HG02970 (cell line): ENCODE measurements around the gene PRXL2A.

Experiments
- ATAC-seq: cut with Tn5 transposase; IDR thresholded peaks from one replicate; pipeline ENCODE4 v1.9.1; 2021; ENCODE audit warnings: mild to moderate bottlenecking, moderate library complexity, moderate number of reproducible peaks; ENCODE audit not compliant: unreplicated experiment, low FRiP score

Gene PRXL2A

GRCh38 chr10:80459047-80459865 lies 50.9 kb downstream of the PRXL2A start:
- peak; percentile 33 for ATAC-seq

GRCh38 chr10:80460399-80461207 lies 52.3 kb downstream of the PRXL2A start:
- no peak for ATAC-seq

- no peak for ATAC-seq
These were observed 53.1 kb downstream of the PRXL2A start for GRCh38 chr10:80461208-80462183.

GRCh38 chr10:80462299-80462980 lies 54.1 kb downstream of the PRXL2A start:
- ATAC-seq = no peak

- no peak for ATAC-seq
These were observed 54.8 kb downstream of the PRXL2A start for GRCh38 chr10:80462981-80463741.

GRCh38 chr10:80463868-80464267 lies 55.5 kb downstream of the PRXL2A start:
- no peak for ATAC-seq

GRCh38 chr10:80464557-80465450 lies 56.5 kb downstream of the PRXL2A start:
- ATAC-seq = no peak

- ATAC-seq = no peak
These were observed 57.1 kb downstream of the PRXL2A start for GRCh38 chr10:80465451-80465835.

GRCh38 chr10:80465839-80466590 lies 57.7 kb downstream of the PRXL2A start:
- no peak for ATAC-seq

- ATAC-seq = no peak
These were observed 58.5 kb downstream of the PRXL2A start for GRCh38 chr10:80466724-80467326.

GRCh38 chr10:80468002-80468401 lies 59.7 kb downstream of the PRXL2A start:
- ATAC-seq = no peak

GRCh38 chr10:80468806-80469421 lies 60.6 kb downstream of the PRXL2A start:
- no peak for ATAC-seq

GRCh38 chr10:80470266-80470665 lies 61.9 kb downstream of the PRXL2A start:
- ATAC-seq = no peak

- ATAC-seq = no peak
These were observed 62.6 kb downstream of the PRXL2A start for GRCh38 chr10:80471001-80471400.

GRCh38 chr10:80471715-80472233 lies 63.4 kb downstream of the PRXL2A start:
- ATAC-seq = peak; percentile 61
